Measurements from ENCODE around the gene PRRT1B. TPM values are rescaled to one million over a fixed set of nuclear protein-coding genes. Genes with fewer than 3 reads are reported as not detected.

PRRT1B gene
- total and polyA plus RNA-seq, 9 of the 15 experiments (the other 6 are each of a cell fraction or from before 2014, with no cell fraction given) = not detected

DNA sequence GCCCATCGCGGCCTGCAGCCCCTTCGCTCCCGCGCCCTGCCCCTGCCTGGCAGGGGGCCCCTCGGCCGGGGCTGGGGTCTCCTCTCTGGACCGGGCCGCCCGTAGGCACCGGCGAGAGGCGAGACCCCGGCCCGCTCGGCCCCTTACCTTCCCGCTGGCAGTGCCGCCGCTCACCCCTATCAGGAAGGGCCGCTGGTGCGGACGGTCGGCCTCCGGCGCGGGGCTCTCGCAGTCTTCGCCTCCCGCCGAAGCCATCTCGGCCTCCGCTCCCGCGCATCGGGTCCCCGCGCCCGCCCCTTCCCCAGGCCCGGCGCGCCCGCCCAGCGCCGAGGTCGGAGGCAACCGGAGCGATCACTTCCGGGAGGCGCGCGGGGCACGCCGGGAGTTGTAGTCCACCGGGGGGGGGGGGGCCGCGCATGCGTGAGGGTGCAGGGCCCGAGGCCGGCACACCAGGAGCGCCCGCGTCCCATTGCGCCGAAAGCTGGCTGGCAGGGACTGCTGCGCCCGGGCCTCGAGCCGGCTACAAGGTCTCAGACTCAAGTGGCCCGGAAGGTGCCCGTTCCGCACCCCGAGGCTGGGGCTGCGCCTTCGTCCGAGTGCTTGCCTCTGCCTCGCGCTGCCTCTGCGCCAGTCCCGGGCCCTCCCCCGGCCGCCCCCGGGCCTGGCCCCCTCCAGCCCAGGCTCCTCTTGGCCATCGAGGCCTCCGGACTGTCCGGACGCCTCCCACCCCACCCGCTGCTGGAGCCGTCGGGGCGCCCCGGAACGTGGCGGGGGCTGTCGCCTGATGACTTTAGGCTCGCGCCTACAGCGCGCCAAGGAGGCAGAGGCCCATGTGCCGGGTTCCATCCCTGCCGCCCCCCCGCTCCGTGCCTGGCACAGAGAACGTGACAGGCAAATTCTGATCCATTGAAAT is 14.1 kb upstream of the PRRT1B start, which contains the start of gene UCK1 (continued):
- TF ChIP-seq ZBTB40 (IDR thresholded peaks at IDR 0.05) = peak; percentile 90
- TF ChIP-seq ZBTB40 (CRISPR knock-in tag; IDR thresholded peaks at IDR 0.05) = no peak
- TF ChIP-seq CEBPB (tag; IDR thresholded peaks at IDR 0.05) = no peak
- TF ChIP-seq ZNF75A (CRISPR knock-in tag; IDR thresholded peaks at IDR 0.05) = no peak
- peak; percentile 98 for TF ChIP-seq NR2C2 (CRISPR knock-in tag; IDR thresholded peaks at IDR 0.05)
- peak; percentile 100 for TF ChIP-seq NR2C2 (tag; IDR thresholded peaks at IDR 0.05)
- TF ChIP-seq MNT (conservative IDR thresholded peaks at IDR 0.05) = peak in 1 of 2 experiments; percentile 55; a peak in 2 of 4 replicates
- TF ChIP-seq MBD1 (CRISPR knock-in tag; IDR thresholded peaks at IDR 0.05) = peak; percentile 6; the same call in 1 of the 2 replicates
- TF ChIP-seq ZKSCAN1 (IDR thresholded peaks at IDR 0.05; ENCODE audit: low read depth, low read length) = no peak
- no peak for TF ChIP-seq JUN (IDR thresholded peaks at IDR 0.05; ENCODE audit: borderline replicate concordance, low read depth, low read length)
- TF ChIP-seq JUN (CRISPR knock-in tag; IDR thresholded peaks at IDR 0.05; ENCODE audit: borderline replicate concordance) = no peak
- TF ChIP-seq ZNF583 (CRISPR knock-in tag; IDR thresholded peaks at IDR 0.05) = no peak
- no peak for TF ChIP-seq HMG20B (CRISPR knock-in tag; IDR thresholded peaks at IDR 0.05)
- TF ChIP-seq NONO (IDR thresholded peaks at IDR 0.05; ENCODE audit: low read depth in 2 of 2, low read length in 1 of 2) = no peak
- 0 out of 2 replicates have a peak, but pooled peaks have one; percentile 41 for TF ChIP-seq ZNF175 (CRISPR knock-in tag; IDR thresholded peaks at IDR 0.05; ENCODE audit: low read depth)
